Mesenchymal stem cell (in vitro differentiated cells and primary cell): Measurements from ENCODE around the gene PLCB3.
A peak's percentile ranks its signal among the peaks of the same experiment; 100 is the strongest.

Source experiments
- DNase-seq: peaks from one replicate; pipeline ENCODE4 v3.0.0-alpha.2; 2013
- H2AFZ ChIP-seq: one replicate; pipeline ENCODE4 v1.6.1; 2013; ENCODE audit warnings: low read depth, mild to moderate bottlenecking, control low read depth, inconsistent platforms, low read length, moderate library complexity
- H2AK5ac ChIP-seq: 2 replicates; pipeline ENCODE4 v1.6.1; 2013; ENCODE audit warnings: low read length, moderate library complexity, mild to moderate bottlenecking, inconsistent platforms; ENCODE audit not compliant: severe bottlenecking
- H2BK120ac ChIP-seq: one replicate; pipeline ENCODE4 v1.6.1; 2013; ENCODE audit warnings: low read depth, mild to moderate bottlenecking, inconsistent platforms, low read length, moderate library complexity
- H2BK12ac ChIP-seq, 2 experiments: one replicate each; pipeline ENCODE4 v1.6.1; 2013; ENCODE audit warnings: inconsistent platforms in 2 of 2, low read length in 2 of 2, mild to moderate bottlenecking in 2 of 2, moderate library complexity in 2 of 2, control low read depth in 1 of 2
- H2BK15ac ChIP-seq: one replicate; pipeline ENCODE4 v1.6.1; 2013; ENCODE audit warnings: mild to moderate bottlenecking, low read depth, inconsistent platforms; ENCODE audit not compliant: poor library complexity, severe bottlenecking
- H2BK5ac ChIP-seq: 2 replicates; pipeline ENCODE4 v1.6.1; 2013; ENCODE audit warnings: low read depth, mild to moderate bottlenecking, low read length, control low read depth, inconsistent platforms; ENCODE audit not compliant: poor library complexity, severe bottlenecking
- H3K14ac ChIP-seq, 2 experiments: one replicate each; pipeline ENCODE4 v1.6.1; 2013; ENCODE audit warnings: inconsistent platforms in 2 of 2, low read length in 2 of 2, control low read depth in 1 of 2, mild to moderate bottlenecking in 1 of 2, moderate library complexity in 1 of 2
- H3K18ac ChIP-seq, 2 experiments: one replicate each; pipeline ENCODE4 v1.6.1; 2013; ENCODE audit warnings: inconsistent platforms in 2 of 2, low read length in 2 of 2, control low read depth in 1 of 2, low read depth in 1 of 2, mild to moderate bottlenecking in 1 of 2
- H3K23ac ChIP-seq, 2 experiments: one replicate each; pipeline ENCODE4 v1.6.1; 2013; ENCODE audit warnings: inconsistent platforms in 2 of 2, low read length in 2 of 2, mild to moderate bottlenecking in 2 of 2, moderate library complexity in 2 of 2, control low read depth in 1 of 2
- H3K27ac ChIP-seq: 2 replicates; pipeline ENCODE4 v1.5.1; 2013; ENCODE audit warnings: mild to moderate bottlenecking, moderate library complexity, low read length, control low read depth, inconsistent platforms; ENCODE audit not compliant: poor library complexity, severe bottlenecking
- H3K27me3 ChIP-seq, 2 experiments: 2 replicates each; pipeline versions ENCODE4 v1.6.1 to v1.7.0; 2013; ENCODE audit warnings: low read length in 2 of 2, mild to moderate bottlenecking in 2 of 2, moderate library complexity in 2 of 2, control low read depth in 1 of 2, inconsistent platforms in 1 of 2; ENCODE audit not compliant: control insufficient read depth in 1 of 2, insufficient read depth in 1 of 2
- H3K36me3 ChIP-seq, 2 experiments: 2 replicates each; pipeline versions ENCODE4 v1.6.1 to v1.7.0; 2013; ENCODE audit warnings: low read length in 2 of 2, control low read depth in 1 of 2, inconsistent platforms in 1 of 2, low read depth in 1 of 2, mild to moderate bottlenecking in 1 of 2; ENCODE audit not compliant: insufficient read depth in 2 of 2, control insufficient read depth in 1 of 2
- H3K4ac ChIP-seq, 2 experiments: one replicate each; pipeline ENCODE4 v1.6.1; 2013; ENCODE audit warnings: inconsistent platforms in 2 of 2, low read length in 2 of 2, mild to moderate bottlenecking in 2 of 2, moderate library complexity in 2 of 2, control low read depth in 1 of 2, low read depth in 1 of 2
- H3K4me1 ChIP-seq: 2 replicates; pipeline ENCODE4 v1.6.1; 2013; ENCODE audit warnings: low read depth, low read length, control low read depth; ENCODE audit not compliant: control insufficient read depth, insufficient read depth
- H3K4me2 ChIP-seq: 2 replicates; pipeline ENCODE4 v1.6.1; 2013; ENCODE audit warnings: low read length, mild to moderate bottlenecking, inconsistent platforms; ENCODE audit not compliant: poor library complexity, severe bottlenecking
- H3K4me3 ChIP-seq, 2 experiments: 2 replicates each; pipeline versions ENCODE4 v1.5.1 to v1.7.0; 2013; ENCODE audit warnings: low read length in 2 of 2, mild to moderate bottlenecking in 2 of 2, control low read depth in 1 of 2, low read depth in 1 of 2; ENCODE audit not compliant: insufficient read depth in 1 of 2
- H3K79me1 ChIP-seq: replicated peaks from 2 replicates; pipeline ENCODE4 v1.6.1; 2013; ENCODE audit warnings: mild to moderate bottlenecking, control low read depth, low read length, inconsistent platforms; ENCODE audit not compliant: poor library complexity, severe bottlenecking
- H3K9ac ChIP-seq: 2 replicates; pipeline ENCODE4 v1.7.0; 2013; ENCODE audit warnings: mild to moderate bottlenecking, low read length, moderate library complexity
- H3K9me3 ChIP-seq: 2 replicates; pipeline ENCODE4 v1.7.0; 2013; ENCODE audit warnings: mild to moderate bottlenecking, low read length; ENCODE audit not compliant: control insufficient read depth
- H4K8ac ChIP-seq: one replicate; pipeline ENCODE4 v1.6.1; 2013; ENCODE audit warnings: inconsistent platforms, mild to moderate bottlenecking, low read length, moderate library complexity
- H4K91ac ChIP-seq: one replicate; pipeline ENCODE4 v1.6.1; 2013; ENCODE audit warnings: mild to moderate bottlenecking, low read length, inconsistent platforms
- WGBS: methylation state at CpG from one replicate; pipeline ENCODE4 v1.1.7; 2013; ENCODE audit warnings: mixed read lengths; 5-methylcytosine and 5-hydroxymethylcytosine counted together

The PLCB3 gene

GRCh38 chr11:64291262-64291751 lies 40.0 kb downstream of the PLCB3 start, which contains the start of gene KCNK4:
TSS of gene KCNK4 (plus strand) at chr11:64291302. CDS start at chr11:64293019, 1,717 bp downstream.
- no peaks in the 10 kb centered on the region for H3K9me3 ChIP-seq
- H2BK12ac ChIP-seq: no peak within 1 kb of the TSS
- no peak within 1 kb of the TSS for H2AK5ac ChIP-seq
- no peak within 1 kb of the TSS for H2BK15ac ChIP-seq
- peaks cover 29% of the 10 kb centered on the region for H3K4me1 ChIP-seq
- H3K4me3 ChIP-seq: peak within 1 kb of the TSS; percentile 40 to 56
- H4K91ac ChIP-seq: no peak within 1 kb of the TSS
- no peak within 1 kb of the TSS for H4K8ac ChIP-seq
- H3K27me3 ChIP-seq: peaks cover 52 to 55% of the 10 kb centered on the region in 2 experiments
- H3K4ac ChIP-seq: no peak within 1 kb of the TSS
- H3K4me2 ChIP-seq: peak within 1 kb of the TSS; percentile 92
- peak within 1 kb of the TSS; percentile 29 for H3K9ac ChIP-seq
- DNase-seq: no peak
- no peak within 1 kb of the TSS for H3K18ac ChIP-seq
- H2BK120ac ChIP-seq: no peak within 1 kb of the TSS
- H2BK5ac ChIP-seq: no peak within 1 kb of the TSS
- peaks cover 0 to 28% of the 10 kb centered on the region in 2 experiments for H3K36me3 ChIP-seq
- peak within 1 kb of the TSS in 1 of 2 experiments; percentile 71 for H3K14ac ChIP-seq
- no peak within 1 kb of the TSS for H2AFZ ChIP-seq
- H3K23ac ChIP-seq: peak within 1 kb of the TSS in 1 of 2 experiments; percentile 70
- H3K79me1 ChIP-seq: peaks cover 19% of the 10 kb centered on the region
- WGBS: 2% methylated on average over 35 of the region's 45 CpGs
- H3K27ac ChIP-seq: no peak within 1 kb of the TSS

- H3K18ac ChIP-seq: peak overlapping the region in 1 of 2 experiments; percentile 26
- peak overlapping the region; percentile 40 to 56 for H3K4me3 ChIP-seq
- H2BK15ac ChIP-seq: no peak overlapping the region
- peak overlapping the region in 1 of 2 experiments; percentile 71 for H3K14ac ChIP-seq
- no peak overlapping the region for H2BK120ac ChIP-seq
- no peak overlapping the region for H2BK5ac ChIP-seq
- peak overlapping the region; percentile 29 for H3K9ac ChIP-seq
- H3K27ac ChIP-seq: no peak overlapping the region
- H3K4me2 ChIP-seq: peak overlapping the region; percentile 92
- peaks cover 15% of the 10 kb centered on the region for H3K79me1 ChIP-seq
- peaks cover 23% of the 10 kb centered on the region for H3K4me1 ChIP-seq
- peak overlapping the region; percentile 11 for H2AFZ ChIP-seq
- no peak overlapping the region for H4K8ac ChIP-seq
- H3K27me3 ChIP-seq: peaks cover 58 to 61% of the 10 kb centered on the region in 2 experiments
- no peak overlapping the region for H4K91ac ChIP-seq
- H3K4ac ChIP-seq: no peak overlapping the region
- peak overlapping the region in 1 of 2 experiments; percentile 70 for H3K23ac ChIP-seq
- no peak for DNase-seq
- H2BK12ac ChIP-seq: no peak overlapping the region
- no peak overlapping the region for H2AK5ac ChIP-seq
- peaks cover 0 to 24% of the 10 kb centered on the region in 2 experiments for H3K36me3 ChIP-seq
- no peaks in the 10 kb centered on the region for H3K9me3 ChIP-seq
- 2% methylated on average over 62 of the region's 96 CpGs for WGBS
Observed at GRCh38 chr11:64291752-64292459, 40.6 kb downstream of the PLCB3 start.

- H3K4me3 ChIP-seq: peak overlapping the region; percentile 38 to 56
- H3K4me1 ChIP-seq: peaks cover 18% of the 10 kb centered on the region
- WGBS: 35% methylated on average over 32 of the region's 42 CpGs
- no peak overlapping the region for H2BK15ac ChIP-seq
- peaks cover 0 to 20% of the 10 kb centered on the region in 2 experiments for H3K36me3 ChIP-seq
- H2BK5ac ChIP-seq: no peak overlapping the region
- H2AK5ac ChIP-seq: no peak overlapping the region
- H3K9me3 ChIP-seq: no peaks in the 10 kb centered on the region
- H2BK12ac ChIP-seq: no peak overlapping the region
- H3K23ac ChIP-seq: no peak overlapping the region
- H3K27me3 ChIP-seq: peaks cover 65 to 69% of the 10 kb centered on the region in 2 experiments
- no peak overlapping the region for H3K27ac ChIP-seq
- peak overlapping the region in 1 of 2 experiments; percentile 26 for H3K18ac ChIP-seq
- peaks cover 10% of the 10 kb centered on the region for H3K79me1 ChIP-seq
- peak overlapping the region; percentile 92 for H3K4me2 ChIP-seq
- no peak overlapping the region for H2BK120ac ChIP-seq
- no peak overlapping the region for H3K4ac ChIP-seq
- peak overlapping the region; percentile 11 for H2AFZ ChIP-seq
- peak overlapping the region; percentile 29 for H3K9ac ChIP-seq
- H4K8ac ChIP-seq: no peak overlapping the region
- DNase-seq: no peak
- H3K14ac ChIP-seq: no peak overlapping the region
- no peak overlapping the region for H4K91ac ChIP-seq
Observed at GRCh38 chr11:64292460-64293254, 41.3 kb downstream of the PLCB3 start.

- Histone ChIP-seq H3K36me3 (peaks cover 0 to 2% of the 10 kb centered on the region in 2 experiments), H3K9ac (no peak overlapping the region), H3K9me3 (no peaks in the 10 kb centered on the region), H3K23ac (no peak overlapping the region), H3K4ac (no peak overlapping the region), H3K18ac (no peak overlapping the region), H4K8ac (no peak overlapping the region), H2BK5ac (no peak overlapping the region), H2BK12ac (no peak overlapping the region), H3K79me1 (peaks cover 1% of the 10 kb centered on the region), H3K14ac (peak overlapping the region in 1 of 2 experiments; percentile 31), H2BK15ac (peak overlapping the region; percentile 6), H3K27ac (no peak overlapping the region), H3K4me1 (peaks cover 23% of the 10 kb centered on the region), H3K27me3 (peaks cover 83 to 87% of the 10 kb centered on the region in 2 experiments), H4K91ac (no peak overlapping the region), H2BK120ac (no peak overlapping the region), H3K4me2 (no peak overlapping the region), H3K4me3 (no peak overlapping the region), H2AFZ (no peak overlapping the region), H2AK5ac (no peak overlapping the region)
- no peak for DNase-seq
- WGBS: 55% methylated on average over 3 of the region's 3 CpGs
Observed at GRCh38 chr11:64294774-64295173, 43.4 kb downstream of the PLCB3 start.
